Smooth muscle cell (in vitro differentiated cells): ENCODE results near the gene CCDC97. TPM values are rescaled to one million over a fixed set of nuclear protein-coding genes. Genes with fewer than 3 reads are reported as not detected.

Experiments used
- DNase-seq: peaks from one replicate; lab custom pipeline; 2025; ENCODE audit not compliant: unreplicated experiment; lab: John Stamatoyannopoulos, UW
- H2AFZ ChIP-seq: fragments of 200-600 bp; sonication (generic); 2 replicates; pipeline ENCODE4 v1.6.0; 2016; ENCODE audit warnings: antibody characterized with exemption, low read depth, mild to moderate bottlenecking
- H3F3A ChIP-seq: fragments of 200-600 bp; sonication (generic); 2 replicates; pipeline ENCODE4 v1.6.0; 2017; ENCODE audit warnings: antibody characterized with exemption, low read depth
- H3K27ac ChIP-seq: fragments of 200-600 bp; sonication (generic); 2 replicates; pipeline ENCODE4 v1.5.1; 2016; ENCODE audit warnings: low read depth, mild to moderate bottlenecking
- H3K27me3 ChIP-seq: fragments of 200-600 bp; sonication (generic); 2 replicates; pipeline ENCODE4 v1.6.1; 2016; ENCODE audit warnings: low read depth, mild to moderate bottlenecking
- H3K36me3 ChIP-seq: fragments of 200-600 bp; sonication (generic); 2 replicates; pipeline ENCODE4 v1.5.1; 2016; ENCODE audit warnings: low read depth
- H3K4me1 ChIP-seq: fragments of 200-600 bp; sonication (generic); 2 replicates; pipeline ENCODE4 v1.5.1; 2016; ENCODE audit warnings: low read depth
- H3K4me2 ChIP-seq: fragments of 200-600 bp; sonication (generic); 2 replicates; pipeline ENCODE4 v1.6.0; 2016; ENCODE audit warnings: mild to moderate bottlenecking
- H3K4me3 ChIP-seq: fragments of 200-600 bp; sonication (generic); 2 replicates; pipeline ENCODE4 v1.5.1; 2016; ENCODE audit warnings: mild to moderate bottlenecking
- H3K79me2 ChIP-seq: fragments of 200-600 bp; sonication (generic); 2 replicates; pipeline ENCODE4 v1.6.0; 2016; ENCODE audit warnings: low read depth, mild to moderate bottlenecking
- H3K9ac ChIP-seq: fragments of 200-600 bp; sonication (generic); 2 replicates; pipeline ENCODE4 v1.6.0; 2016; ENCODE audit warnings: low read depth
- H3K9me3 ChIP-seq: fragments of 200-600 bp; sonication (generic); replicated peaks from 2 replicates; pipeline ENCODE4 v1.5.1; 2016; ENCODE audit warnings: low read depth
- H4K20me1 ChIP-seq: fragments of 200-600 bp; sonication (generic); 2 replicates; pipeline ENCODE4 v1.6.0; 2016; ENCODE audit warnings: low read depth
- WGBS: methylation state at CpG from one replicate; pipeline ENCODE4 v1.1.7; 2016; ENCODE audit warnings: low lambda C conversion rate; 5-methylcytosine and 5-hydroxymethylcytosine counted together
- polyA plus RNA-seq: library from polyadenylated mRNA; unstranded; fragments of >200 nt; fragmentation: Nextera tagmentation; extraction: Ambion mirVana; gene quantifications from 2 replicates; pipeline ENCODE4 v1.2.1, GENCODE V29; 2016
- total RNA-seq: library from RNA; depleted of rRNA; stranded (reverse); fragments of >200 nt; gene quantifications from 2 replicates; pipeline ENCODE4 v1.2.3, GENCODE V29; 2014
- TF ChIP-seq, protein P1 (sequence below): fragments of 200-600 bp; sonication (generic); IDR thresholded peaks from 2 replicates; pipeline ENCODE4 v1.5.1; 2017; ENCODE audit warnings: borderline replicate concordance, mild to moderate bottlenecking, antibody characterized with exemption; ENCODE audit not compliant: insufficient read depth, poor library complexity, severe bottlenecking

CCDC97 gene
- total and polyA plus RNA-seq, 2 experiments from 2014 or later: 7.5 to 18.2 TPM

GRCh38 chr19:41304706-41305483 is 5.1 kb upstream of the CCDC97 start:
- no peak overlapping the region for H3K27ac ChIP-seq
- H3K4me3 ChIP-seq: no peak overlapping the region
- no peaks in the 10 kb centered on the region for H3K27me3 ChIP-seq
- no peak for DNase-seq
- no peak overlapping the region for H3K4me2 ChIP-seq
- H3K79me2 ChIP-seq: peaks cover 9% of the 10 kb centered on the region
- 91% methylated on average over 4 of the region's 4 CpGs for WGBS
- H3K9me3 ChIP-seq: no peaks in the 10 kb centered on the region
- TF ChIP-seq, protein P1, sequence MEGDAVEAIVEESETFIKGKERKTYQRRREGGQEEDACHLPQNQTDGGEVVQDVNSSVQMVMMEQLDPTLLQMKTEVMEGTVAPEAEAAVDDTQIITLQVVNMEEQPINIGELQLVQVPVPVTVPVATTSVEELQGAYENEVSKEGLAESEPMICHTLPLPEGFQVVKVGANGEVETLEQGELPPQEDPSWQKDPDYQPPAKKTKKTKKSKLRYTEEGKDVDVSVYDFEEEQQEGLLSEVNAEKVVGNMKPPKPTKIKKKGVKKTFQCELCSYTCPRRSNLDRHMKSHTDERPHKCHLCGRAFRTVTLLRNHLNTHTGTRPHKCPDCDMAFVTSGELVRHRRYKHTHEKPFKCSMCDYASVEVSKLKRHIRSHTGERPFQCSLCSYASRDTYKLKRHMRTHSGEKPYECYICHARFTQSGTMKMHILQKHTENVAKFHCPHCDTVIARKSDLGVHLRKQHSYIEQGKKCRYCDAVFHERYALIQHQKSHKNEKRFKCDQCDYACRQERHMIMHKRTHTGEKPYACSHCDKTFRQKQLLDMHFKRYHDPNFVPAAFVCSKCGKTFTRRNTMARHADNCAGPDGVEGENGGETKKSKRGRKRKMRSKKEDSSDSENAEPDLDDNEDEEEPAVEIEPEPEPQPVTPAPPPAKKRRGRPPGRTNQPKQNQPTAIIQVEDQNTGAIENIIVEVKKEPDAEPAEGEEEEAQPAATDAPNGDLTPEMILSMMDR: no peak
- no peak overlapping the region for H2AFZ ChIP-seq
- peaks cover 20% of the 10 kb centered on the region for H3K36me3 ChIP-seq
- peaks cover 10% of the 10 kb centered on the region for H3K4me1 ChIP-seq
- peaks cover 42% of the 10 kb centered on the region for H3F3A ChIP-seq
- no peak overlapping the region for H3K9ac ChIP-seq
- H4K20me1 ChIP-seq: peaks cover 18% of the 10 kb centered on the region

DNA sequence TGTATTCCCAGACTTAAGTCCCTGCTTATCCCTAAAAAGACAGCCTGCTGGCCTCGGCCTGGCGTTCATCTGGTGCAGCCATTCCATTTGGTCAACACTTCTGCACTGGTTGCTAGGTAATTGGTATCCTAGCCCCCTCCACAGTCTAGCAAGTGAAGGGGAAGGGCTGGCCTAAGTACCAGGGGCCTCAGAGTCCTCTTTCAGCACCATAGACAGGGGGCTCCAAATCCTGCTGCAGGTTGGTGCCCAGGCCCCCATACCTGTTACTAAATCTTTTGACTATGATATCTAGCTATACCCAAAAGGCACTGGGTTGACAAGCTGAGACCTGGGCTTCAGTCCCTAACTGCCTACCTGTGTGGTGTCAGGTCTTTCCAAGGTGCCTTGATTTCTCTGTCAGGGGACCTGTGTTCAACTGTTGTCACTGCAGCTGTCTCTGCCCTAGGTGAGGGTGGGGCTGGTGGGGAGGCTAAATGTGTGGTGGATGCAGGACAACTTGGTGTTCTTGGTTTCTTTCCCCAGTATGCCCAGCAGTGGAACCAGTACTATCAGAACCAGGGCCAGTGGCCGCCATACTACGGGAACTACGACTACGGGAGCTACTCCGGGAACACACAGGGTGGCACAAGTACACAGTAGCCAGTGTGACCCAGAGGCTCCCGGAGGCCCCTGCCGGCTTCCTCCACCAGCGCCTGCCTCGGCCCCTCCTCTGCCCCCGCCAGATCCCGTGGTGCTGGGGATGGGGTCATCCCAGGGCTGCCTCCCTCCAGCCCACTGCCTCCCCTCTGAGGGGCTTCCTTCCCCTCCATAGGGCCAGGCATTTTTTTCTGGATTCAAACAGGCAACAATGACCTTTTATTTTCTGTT is 3.8 kb upstream of the CCDC97 start:
- no peak overlapping the region for H3K4me2 ChIP-seq
- H3K9ac ChIP-seq: no peak overlapping the region
- peaks cover 45% of the 10 kb centered on the region for H3F3A ChIP-seq
- no peak overlapping the region for H3K4me3 ChIP-seq
- peaks cover 16% of the 10 kb centered on the region for H3K4me1 ChIP-seq
- no peak overlapping the region for H2AFZ ChIP-seq
- peaks cover 18% of the 10 kb centered on the region for H3K36me3 ChIP-seq
- H3K27me3 ChIP-seq: no peaks in the 10 kb centered on the region
- 98% methylated on average over 10 of the region's 13 CpGs for WGBS
- DNase-seq: no peak
- H3K27ac ChIP-seq: peak overlapping the region; percentile 89
- H4K20me1 ChIP-seq: peaks cover 6% of the 10 kb centered on the region
- H3K9me3 ChIP-seq: no peaks in the 10 kb centered on the region
- peaks cover 4% of the 10 kb centered on the region for H3K79me2 ChIP-seq
- TF ChIP-seq, protein P1: no peak

DNA sequence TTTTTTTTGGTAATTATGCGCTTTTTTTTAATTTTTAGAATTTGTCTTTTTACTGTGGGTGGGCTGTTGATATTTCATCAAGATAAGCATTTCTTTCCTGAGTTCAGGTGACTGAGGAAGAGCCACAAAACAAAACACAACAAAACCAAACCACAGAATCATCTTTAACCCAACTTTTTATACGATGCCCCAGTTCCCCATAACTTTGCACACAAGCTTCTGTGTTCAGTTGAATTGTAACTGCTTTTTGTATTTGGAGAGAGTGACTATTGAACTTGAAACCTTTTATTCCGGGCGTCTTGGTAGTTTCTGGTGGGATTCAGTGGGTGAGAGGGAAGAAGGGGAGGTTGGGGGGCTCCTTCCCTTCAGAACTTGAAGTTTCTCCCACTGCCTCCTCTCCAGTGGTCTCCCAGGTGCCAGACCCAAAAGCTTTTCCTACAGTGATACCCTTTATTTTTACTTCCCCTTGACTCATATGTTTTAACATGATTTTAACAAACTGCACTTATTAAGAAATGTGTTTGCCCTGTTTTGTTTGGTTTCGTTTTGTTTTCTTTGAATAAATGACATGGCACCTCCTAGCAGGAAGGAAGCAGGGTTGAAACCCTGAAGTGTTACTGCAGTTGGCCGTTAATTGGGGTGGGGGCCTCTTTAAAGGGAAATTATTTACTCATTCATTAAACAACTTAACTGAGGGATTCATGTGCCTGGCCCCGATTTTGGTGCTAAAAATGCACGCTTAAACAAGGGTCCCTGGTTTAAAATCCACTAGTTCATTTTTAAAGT is 2.7 kb upstream of the CCDC97 start:
- TF ChIP-seq, protein P1: no peak
- Histone ChIP-seq H3K9ac (no peak overlapping the region), H3K4me1 (peaks cover 17% of the 10 kb centered on the region), H3K9me3 (no peaks in the 10 kb centered on the region), H3F3A (peaks cover 49% of the 10 kb centered on the region), H3K4me3 (no peak overlapping the region), H2AFZ (no peak overlapping the region), H3K79me2 (peaks cover 11% of the 10 kb centered on the region), H4K20me1 (no peaks in the 10 kb centered on the region), H3K27ac (peak overlapping the region; percentile 89), H3K36me3 (peaks cover 13% of the 10 kb centered on the region), H3K4me2 (no peak overlapping the region), H3K27me3 (no peaks in the 10 kb centered on the region)
- WGBS: 95% methylated on average over 8 of the region's 8 CpGs
- DNase-seq: no peak
